Liver (tissue), 3 donors: ENCODE data around the gene PDCD6IP.

Experiments
- TAF1 ChIP-seq: conservative IDR thresholded peaks from 2 replicates; pipeline ENCODE4 v1.6.1; 2016; ENCODE audit warnings: antibody characterized with exemption, mild to moderate bottlenecking
- TF ChIP-seq, protein P1 (sequence below): fragments of 150-350 bp; IDR thresholded peaks from 2 replicates; pipeline ENCODE4 v1.5.1; 2017; ENCODE audit warnings: improper control_type of control experiment, low read depth, low read length; ENCODE audit not compliant: missing input control
- TF ChIP-seq, protein P2 (sequence below): IDR thresholded peaks from 2 replicates; pipeline ENCODE4 v1.6.1; 2016; ENCODE audit warnings: antibody characterized with exemption
- TF ChIP-seq, protein P3 (sequence below): IDR thresholded peaks from 2 replicates; pipeline ENCODE4 v1.6.1; 2016; ENCODE audit warnings: antibody characterized with exemption, mild to moderate bottlenecking
- donor health status: healthy.
- donor health status: healthy.

DNA sequence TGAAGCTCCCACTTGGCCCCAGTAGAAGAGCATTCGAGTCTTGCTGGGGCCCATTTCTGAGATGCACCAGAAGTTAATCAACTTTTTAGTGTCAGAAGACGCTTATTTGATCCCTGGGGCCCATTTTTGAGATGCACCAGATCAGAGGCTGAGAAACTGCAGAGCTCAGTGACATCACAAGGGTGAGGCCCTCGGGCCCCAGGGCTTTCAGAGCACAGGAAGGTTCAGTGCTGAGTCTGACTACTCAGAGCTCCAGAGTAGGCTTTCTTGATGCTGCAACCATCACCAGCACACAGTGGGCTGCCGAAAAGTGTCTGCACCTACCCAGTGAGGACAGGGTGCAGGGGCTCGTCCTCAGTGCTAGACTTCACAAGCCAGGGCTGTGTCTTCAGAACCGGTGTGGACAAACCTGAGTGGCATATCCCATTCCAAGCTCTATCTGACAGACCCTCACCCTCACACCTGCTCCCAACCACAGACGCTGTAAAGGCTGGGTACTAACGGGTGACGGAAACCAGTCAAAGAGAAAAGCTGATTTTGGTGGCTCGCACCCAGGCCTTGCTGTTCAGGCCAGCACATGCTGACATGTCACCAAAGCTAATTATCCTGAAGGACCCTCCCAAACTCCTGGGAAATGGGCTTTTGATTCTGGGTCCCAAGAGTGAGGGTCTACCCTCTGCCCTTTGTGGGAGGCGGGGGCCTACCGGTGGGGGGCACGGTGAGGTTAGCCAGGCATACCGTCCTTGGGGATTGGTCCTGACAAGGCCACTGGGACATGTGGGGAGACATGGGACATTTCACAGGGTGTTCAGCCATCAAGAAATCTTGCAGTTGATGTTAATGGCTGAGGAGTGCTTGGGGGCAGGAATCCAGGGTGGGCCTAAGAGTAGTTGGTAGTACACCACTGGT, 83.0 kb downstream of the PDCD6IP start:
- no peak for TF ChIP-seq TAF1
- TF ChIP-seq, protein P1, sequence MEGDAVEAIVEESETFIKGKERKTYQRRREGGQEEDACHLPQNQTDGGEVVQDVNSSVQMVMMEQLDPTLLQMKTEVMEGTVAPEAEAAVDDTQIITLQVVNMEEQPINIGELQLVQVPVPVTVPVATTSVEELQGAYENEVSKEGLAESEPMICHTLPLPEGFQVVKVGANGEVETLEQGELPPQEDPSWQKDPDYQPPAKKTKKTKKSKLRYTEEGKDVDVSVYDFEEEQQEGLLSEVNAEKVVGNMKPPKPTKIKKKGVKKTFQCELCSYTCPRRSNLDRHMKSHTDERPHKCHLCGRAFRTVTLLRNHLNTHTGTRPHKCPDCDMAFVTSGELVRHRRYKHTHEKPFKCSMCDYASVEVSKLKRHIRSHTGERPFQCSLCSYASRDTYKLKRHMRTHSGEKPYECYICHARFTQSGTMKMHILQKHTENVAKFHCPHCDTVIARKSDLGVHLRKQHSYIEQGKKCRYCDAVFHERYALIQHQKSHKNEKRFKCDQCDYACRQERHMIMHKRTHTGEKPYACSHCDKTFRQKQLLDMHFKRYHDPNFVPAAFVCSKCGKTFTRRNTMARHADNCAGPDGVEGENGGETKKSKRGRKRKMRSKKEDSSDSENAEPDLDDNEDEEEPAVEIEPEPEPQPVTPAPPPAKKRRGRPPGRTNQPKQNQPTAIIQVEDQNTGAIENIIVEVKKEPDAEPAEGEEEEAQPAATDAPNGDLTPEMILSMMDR: no peak
- TF ChIP-seq, protein P2, sequence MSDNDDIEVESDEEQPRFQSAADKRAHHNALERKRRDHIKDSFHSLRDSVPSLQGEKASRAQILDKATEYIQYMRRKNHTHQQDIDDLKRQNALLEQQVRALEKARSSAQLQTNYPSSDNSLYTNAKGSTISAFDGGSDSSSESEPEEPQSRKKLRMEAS: no peak
- TF ChIP-seq, protein P3, sequence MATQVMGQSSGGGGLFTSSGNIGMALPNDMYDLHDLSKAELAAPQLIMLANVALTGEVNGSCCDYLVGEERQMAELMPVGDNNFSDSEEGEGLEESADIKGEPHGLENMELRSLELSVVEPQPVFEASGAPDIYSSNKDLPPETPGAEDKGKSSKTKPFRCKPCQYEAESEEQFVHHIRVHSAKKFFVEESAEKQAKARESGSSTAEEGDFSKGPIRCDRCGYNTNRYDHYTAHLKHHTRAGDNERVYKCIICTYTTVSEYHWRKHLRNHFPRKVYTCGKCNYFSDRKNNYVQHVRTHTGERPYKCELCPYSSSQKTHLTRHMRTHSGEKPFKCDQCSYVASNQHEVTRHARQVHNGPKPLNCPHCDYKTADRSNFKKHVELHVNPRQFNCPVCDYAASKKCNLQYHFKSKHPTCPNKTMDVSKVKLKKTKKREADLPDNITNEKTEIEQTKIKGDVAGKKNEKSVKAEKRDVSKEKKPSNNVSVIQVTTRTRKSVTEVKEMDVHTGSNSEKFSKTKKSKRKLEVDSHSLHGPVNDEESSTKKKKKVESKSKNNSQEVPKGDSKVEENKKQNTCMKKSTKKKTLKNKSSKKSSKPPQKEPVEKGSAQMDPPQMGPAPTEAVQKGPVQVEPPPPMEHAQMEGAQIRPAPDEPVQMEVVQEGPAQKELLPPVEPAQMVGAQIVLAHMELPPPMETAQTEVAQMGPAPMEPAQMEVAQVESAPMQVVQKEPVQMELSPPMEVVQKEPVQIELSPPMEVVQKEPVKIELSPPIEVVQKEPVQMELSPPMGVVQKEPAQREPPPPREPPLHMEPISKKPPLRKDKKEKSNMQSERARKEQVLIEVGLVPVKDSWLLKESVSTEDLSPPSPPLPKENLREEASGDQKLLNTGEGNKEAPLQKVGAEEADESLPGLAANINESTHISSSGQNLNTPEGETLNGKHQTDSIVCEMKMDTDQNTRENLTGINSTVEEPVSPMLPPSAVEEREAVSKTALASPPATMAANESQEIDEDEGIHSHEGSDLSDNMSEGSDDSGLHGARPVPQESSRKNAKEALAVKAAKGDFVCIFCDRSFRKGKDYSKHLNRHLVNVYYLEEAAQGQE: no peak
